GM19455 (cell line): Measurements from ENCODE around the gene PCSK6.

ENCODE experiments used
- ATAC-seq: cut with Tn5 transposase; IDR thresholded peaks from one replicate; pipeline ENCODE4 v1.9.1; 2021; ENCODE audit not compliant: unreplicated experiment

PCSK6 gene

GRCh38 chr15:101523560-101523940 lies 34.0 kb upstream of the PCSK6 start:
- no peak for ATAC-seq

GRCh38 chr15:101522621-101523559 lies 33.4 kb upstream of the PCSK6 start:
- ATAC-seq: no peak

- no peak for ATAC-seq
Measured at GRCh38 chr15:101522091-101522490, 32.6 kb upstream of the PCSK6 start.

- no peak for ATAC-seq
Measured at GRCh38 chr15:101521591-101521990, 32.1 kb upstream of the PCSK6 start.

- no peak for ATAC-seq
Measured at GRCh38 chr15:101521069-101521468, 31.6 kb upstream of the PCSK6 start.

GRCh38 chr15:101520395-101520794 lies 30.9 kb upstream of the PCSK6 start:
- no peak for ATAC-seq

- no peak for ATAC-seq
Measured at GRCh38 chr15:101517504-101517903, 28.0 kb upstream of the PCSK6 start.

GRCh38 chr15:101514318-101514717 lies 24.8 kb upstream of the PCSK6 start:
- no peak for ATAC-seq

- ATAC-seq: no peak
Measured at GRCh38 chr15:101511717-101512116, 22.2 kb upstream of the PCSK6 start.

- ATAC-seq: no peak
Measured at GRCh38 chr15:101510212-101511197, 21.0 kb upstream of the PCSK6 start.

- no peak for ATAC-seq
Measured at GRCh38 chr15:101509279-101509678, 19.8 kb upstream of the PCSK6 start.

GRCh38 chr15:101506491-101506890 lies 17.0 kb upstream of the PCSK6 start:
- no peak for ATAC-seq

- no peak for ATAC-seq
Measured at GRCh38 chr15:101505610-101506337, 16.3 kb upstream of the PCSK6 start.

GRCh38 chr15:101504866-101505609 lies 15.5 kb upstream of the PCSK6 start:
- ATAC-seq: no peak

GRCh38 chr15:101504373-101504772 lies 14.9 kb upstream of the PCSK6 start:
- no peak for ATAC-seq

GRCh38 chr15:101503296-101503599 lies 13.7 kb upstream of the PCSK6 start:
- no peak for ATAC-seq

- no peak for ATAC-seq
Measured at GRCh38 chr15:101502572-101503295, 13.2 kb upstream of the PCSK6 start.

GRCh38 chr15:101501703-101502373 lies 12.3 kb upstream of the PCSK6 start:
- ATAC-seq: no peak

- no peak for ATAC-seq
Measured at GRCh38 chr15:101500865-101501551, 11.5 kb upstream of the PCSK6 start.
